Fibroblast of skin of scalp (primary cell): ENCODE results near the gene CTDSPL.

ENCODE experiments used
- DNase-seq: peaks from one replicate; pipeline ENCODE4 v3.0.0-alpha.2; 2013

CTDSPL gene

DNA sequence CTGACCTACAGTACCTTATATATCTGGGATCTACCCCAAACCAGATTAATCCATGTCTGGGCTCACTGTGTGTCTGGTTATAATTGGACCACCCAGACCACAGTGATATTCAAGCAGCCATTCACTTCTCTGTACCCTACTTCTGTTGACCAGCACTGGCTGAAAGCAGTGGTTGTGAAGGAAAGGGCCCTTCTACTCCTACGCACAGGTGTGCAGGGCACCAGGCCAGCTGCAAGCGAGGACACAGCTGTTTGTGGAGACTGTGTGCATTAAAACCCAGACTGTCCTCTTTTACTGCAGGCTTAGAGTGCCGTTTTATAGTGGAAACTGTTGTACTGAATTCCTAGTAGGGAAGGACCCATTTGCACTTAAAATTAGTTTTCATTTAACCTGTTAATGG, 29.5 kb downstream of the CTDSPL start:
- no peak for DNase-seq

DNA sequence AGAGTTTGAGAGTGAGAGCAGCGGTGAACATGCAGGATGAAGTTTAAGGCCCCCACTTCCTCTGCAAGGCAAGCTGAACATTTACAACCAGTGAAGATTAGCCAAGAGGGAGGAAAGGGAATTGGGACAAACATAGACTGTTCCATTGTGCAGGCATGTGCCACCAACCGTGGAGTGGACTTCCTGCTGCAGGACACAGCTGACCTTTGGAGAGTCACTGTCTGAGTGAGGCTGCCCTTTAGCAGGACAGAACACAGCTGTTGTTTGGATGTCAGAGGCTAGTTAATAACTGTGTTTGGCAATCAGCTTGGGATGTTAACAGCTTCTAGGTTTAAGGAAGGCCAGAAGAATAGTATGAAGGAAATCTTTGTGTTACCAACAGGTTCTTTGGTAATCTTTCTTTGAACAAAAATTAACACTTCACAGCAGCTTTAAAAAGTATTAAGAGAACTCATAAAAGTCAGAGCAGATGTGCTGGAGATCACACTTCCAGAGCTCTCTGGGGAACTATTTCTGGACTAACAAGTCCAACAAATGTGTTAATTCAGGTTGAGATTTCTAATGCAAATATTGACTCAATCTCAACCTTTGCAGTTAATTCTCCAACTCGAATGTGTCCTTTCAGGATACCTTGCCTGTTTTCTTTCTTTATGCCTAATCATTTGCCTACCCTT, 31.4 kb downstream of the CTDSPL start:
- DNase-seq = no peak

DNA sequence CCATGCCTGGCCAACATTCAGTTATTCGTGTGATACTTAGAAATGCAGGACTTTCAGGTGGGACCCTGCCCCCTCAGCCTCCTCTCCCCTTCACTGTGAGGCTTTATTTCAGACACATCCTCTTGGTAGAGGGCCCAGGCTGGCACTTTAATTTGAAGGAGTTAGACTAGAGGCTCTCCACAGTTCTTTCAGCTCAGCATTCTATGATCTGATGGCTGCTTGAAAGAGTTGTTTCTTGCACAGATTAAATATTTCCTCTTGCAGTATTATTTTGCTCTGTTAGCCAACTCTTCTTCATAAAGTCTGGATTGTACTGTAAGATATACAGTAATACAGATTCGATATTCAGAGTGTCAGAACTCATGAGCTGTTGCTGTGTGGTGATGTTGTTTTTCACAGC, 35.1 kb downstream of the CTDSPL start:
- no peak for DNase-seq

DNA sequence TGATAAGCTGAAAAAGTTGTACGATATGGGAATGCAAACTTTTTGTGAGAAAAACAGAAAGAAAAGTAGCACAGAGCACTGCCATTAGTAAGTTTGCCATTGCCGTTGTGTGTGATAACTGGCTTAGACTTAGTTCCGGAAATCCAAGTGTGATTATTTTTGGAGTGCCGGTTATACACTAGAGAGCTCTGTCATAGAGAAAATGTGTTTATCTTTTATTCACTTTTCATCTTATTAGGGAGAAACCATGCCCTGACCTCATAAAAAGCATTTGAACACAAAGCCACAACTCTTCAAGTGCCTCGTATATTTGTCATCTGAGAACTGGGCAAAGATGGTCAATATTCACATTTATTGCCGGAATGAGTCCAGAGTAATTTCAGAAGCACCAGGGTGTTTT, 36.1 kb downstream of the CTDSPL start:
- no peak for DNase-seq

DNA sequence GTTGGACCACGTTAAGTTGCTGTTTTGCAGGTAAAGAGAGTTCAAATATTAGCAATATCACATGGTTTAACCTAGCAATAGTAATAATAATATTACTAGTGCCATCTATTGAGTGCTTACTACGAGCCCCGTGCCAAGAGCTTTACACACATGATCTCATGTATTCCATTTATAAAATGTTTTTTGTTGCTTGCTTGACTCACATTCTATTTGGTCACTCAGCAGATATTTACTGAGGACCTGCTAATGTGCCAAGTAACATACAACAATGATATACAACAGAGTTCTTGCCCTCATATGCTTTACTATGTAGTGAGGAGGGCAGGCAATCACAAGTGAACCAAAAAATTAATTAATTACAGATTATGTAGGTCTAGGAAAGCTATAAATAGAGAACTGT, 36.7 kb downstream of the CTDSPL start:
- DNase-seq = no peak

DNA sequence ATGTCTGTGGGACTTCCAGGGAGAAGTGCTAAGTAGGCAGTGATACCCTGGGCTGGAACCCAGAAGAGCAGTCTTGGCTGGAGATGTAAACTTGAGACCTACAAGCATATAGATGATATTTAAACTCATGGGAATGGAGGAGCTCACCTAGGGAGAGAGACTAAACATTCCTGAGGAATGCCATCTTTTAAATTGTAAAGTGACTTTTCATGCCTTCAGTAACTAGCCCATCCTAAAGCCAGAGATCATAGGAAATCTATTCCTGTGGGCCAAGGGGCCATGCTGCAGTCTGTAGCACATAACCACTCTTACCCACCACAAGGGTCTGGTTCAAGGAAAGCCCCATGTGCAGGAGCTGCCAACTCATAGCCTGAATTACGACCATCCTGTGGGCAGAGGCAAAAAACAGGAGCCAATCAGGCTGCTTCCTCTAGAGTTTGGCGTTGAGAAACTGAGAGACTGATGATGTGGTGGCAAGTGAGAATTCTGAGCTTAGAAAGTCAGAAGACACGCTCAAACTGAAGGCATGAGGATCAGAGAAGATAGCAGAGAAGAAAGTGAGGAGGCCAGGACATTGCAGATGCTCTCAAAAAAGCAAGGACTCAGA, 37.5 kb downstream of the CTDSPL start:
- DNase-seq = no peak

DNA sequence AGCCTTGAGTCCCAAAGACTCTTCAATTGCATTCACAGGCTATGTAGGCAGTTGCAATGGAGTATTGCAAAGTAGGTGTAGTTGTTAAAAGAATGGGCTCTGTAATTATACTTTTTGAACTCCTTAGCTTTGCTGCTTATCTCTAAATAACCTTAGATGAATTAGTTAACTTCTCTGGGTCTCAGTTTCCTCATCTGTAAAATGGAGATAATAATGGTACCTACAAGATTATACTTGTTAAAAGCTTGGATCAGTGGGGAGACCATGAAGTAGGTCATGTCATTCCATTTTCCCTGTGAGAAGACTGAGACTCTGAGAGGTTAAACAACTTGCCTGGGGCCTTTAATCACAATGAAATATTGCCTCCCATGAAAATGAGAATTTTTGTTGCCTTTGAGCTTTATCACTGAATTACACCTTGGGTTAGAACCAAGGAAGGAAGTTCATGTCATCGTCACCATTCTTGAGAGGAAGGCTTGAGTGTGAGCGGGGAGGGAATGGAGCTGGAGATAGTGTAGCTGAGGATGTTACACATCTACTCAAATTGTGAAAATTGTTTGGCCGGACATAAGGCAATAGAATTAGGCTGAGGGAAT, 38.1 kb downstream of the CTDSPL start:
- DNase-seq = no peak

DNA sequence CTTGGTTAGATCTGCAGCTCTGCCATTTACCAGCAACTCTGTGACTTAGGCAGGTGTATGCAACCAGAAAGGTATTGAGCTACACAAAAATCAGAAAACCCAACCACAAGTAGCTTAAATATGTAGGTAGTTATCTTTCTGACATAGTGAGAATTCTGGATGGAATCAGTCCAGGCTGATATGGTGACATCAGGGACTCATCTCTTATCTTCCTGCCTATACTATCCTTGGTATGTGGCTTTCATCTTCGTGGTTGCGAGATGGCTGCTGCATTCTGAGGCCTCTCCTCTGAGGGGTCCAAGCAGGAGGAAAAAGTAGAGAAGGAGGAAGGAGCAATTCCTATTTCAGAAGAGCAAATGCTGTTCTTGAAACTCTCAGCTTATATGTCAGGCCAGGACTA, 40.0 kb downstream of the CTDSPL start:
- DNase-seq = no peak

DNA sequence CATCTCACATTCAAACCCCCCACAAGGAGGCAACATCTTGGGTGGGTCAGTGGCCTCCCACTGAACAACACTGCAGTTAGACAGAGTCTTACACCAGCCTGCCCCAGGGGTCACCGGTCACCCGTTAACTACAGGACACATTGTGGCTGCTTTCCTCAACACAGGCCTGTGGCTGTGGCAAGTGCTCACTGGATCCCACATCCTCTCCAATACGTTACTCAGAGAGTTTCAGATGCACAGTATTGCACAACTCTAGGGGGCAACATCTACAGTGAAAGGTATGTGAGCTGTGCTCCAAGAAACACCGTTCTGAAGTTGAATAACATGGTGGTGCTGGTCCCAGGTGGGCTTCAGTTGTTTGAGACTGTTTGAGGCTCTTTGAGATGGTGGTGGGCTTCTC, 41.0 kb downstream of the CTDSPL start:
- DNase-seq = no peak

DNA sequence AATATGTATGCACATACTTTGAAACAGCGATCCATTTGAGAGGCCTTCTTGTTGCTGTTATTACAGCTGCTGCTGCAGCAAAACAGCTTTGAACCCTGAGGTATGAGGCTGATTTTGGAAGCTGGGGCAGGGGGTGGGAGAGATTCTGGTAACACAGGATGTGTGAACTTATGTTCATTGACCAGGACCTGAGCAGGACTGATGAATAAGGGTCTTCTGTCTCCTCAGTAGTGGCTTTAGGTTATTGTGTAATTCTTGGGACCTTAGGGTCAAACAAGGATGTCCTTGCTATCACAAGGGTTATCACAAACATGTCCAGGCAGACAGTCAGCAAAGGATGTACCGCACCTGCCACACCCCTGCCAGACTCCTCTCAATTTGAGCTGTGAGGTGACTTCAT, 41.6 kb downstream of the CTDSPL start:
- DNase-seq = no peak

DNA sequence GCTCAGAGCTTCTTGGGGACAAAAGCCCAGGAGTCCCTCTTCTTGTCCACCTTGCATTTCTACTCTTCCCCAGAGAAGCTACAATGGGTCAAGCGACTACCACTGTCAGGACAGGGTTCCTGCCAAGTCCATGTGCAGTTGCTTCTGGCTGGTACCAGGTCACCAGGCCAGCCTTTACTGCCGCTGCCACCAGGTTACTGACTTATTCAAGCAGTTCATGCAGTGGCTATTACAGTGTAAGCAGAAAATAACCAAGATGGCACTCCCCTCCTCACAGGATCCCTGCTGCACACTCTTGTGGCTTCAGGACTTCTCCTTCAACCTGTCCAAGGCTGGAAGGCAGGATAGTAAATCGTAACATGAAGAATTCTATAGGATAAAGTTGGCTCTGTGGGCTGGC, 42.1 kb downstream of the CTDSPL start:
- DNase-seq = no peak

DNA sequence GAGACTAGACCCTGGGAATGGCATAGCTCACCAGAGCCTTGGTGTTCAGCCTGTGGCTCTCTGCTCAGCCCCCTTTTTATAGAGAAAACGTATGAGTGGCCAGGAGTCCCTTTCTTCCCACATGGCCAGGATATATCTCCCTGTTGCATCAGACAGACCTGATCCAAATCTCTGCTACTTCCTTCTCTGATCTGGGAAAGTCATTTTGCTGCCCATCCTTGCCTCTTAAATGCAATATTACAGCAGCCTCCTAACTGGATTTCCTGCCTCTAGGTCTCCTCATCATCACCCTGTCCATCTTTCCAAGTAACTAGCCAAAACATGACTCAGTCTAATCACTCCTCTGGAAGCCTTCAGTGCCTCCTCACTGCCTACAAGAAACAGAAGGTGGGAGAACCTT, 42.9 kb downstream of the CTDSPL start:
- peak; percentile 40 for DNase-seq

DNA sequence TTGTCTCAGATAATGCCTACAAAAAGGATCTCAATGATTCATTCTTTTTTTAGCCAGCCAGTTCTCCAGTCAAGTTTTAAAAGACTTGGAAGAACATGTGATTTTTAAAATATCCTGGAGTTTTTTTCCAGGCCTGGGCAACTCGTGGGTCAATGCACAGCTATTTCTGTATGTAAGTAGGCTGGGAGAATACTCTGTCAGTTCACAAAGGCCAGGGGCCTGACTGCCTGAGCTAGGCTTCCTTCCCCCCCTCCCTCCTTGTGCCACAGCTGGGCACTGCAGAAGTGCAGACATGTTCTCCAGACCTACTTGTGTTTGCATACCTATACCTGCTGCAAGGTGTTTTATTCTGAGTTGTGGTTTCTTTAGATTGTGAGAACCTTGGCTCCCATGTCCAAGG, 43.7 kb downstream of the CTDSPL start:
- DNase-seq = no peak

DNA sequence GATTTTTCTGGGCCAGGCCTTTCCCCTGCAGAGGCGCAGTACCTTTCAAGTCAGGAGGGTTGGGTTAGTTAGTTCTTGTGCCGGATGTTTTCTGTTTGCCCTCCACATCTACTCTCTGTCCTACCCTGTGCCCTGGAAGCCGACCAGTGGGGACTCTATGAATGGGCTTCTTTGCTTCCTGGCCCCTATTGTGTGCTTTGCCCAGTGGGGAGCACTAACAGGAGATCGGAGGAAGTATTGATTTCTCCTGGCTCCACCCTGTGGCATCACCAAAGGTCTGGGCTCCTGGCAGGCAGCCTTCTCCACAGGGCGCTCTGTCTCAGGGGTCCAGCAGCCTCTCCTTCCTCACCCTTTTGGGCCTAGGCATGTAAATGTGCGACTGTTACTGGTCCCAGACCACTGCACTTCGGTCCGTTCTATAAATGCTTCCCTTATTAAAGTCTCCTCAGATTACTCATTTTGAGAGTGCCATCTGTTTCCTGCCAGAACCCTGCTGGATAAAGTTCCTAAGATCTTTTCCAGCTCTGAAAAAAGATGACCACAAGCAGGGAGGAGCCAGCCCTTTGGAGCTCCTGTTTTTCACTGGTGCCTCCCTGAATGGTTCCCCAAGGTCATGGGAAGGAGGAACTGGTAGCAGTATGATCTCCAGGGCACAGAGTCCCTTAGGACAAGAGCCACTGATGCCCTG, 44.5 kb downstream of the CTDSPL start:
- peak; percentile 68 for DNase-seq

DNA sequence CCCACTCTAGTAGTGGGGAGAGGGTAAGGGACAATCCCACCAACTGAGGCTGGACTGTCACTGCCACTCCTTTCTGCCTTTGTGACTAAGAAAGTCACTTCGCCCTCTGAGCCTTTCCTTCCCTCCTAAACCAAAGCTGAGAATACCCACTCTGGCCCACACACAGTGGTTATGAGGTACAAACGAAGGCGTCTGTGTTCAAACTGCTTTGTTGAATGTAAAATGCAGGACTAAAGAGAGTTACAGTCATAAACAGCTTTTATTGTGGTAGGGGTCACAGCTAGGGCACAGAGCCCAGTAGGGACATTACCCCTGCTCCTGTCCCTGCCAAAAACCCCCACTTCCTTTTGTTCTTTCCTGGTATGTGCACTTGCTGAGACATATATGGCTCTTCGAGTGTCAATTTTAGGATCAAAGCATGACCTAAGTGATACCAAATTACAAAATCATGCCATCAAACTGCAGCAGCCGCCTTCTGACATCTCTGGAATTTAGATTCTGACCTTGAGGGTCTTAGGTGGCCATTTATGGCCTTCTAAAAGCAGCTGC, 45.1 kb downstream of the CTDSPL start:
- DNase-seq = no peak

DNA sequence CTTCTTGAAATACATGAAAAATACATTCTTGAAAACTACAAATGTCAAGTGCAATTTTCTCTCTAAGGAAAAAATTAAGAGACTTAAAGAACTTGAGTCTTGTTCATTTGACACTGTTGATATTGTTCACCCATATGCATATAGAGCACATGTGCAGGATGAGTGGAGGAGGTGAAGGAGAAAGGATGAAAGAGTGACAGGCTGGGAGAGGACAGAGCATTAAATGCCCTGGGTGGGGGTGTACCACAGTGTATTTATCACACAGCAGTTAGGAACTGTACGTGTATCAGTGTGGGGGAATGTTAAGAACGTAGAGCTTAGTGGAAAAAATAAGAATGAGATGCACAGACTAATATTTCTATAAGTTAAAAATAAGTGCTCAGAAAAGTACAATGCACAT, 45.7 kb downstream of the CTDSPL start:
- no peak for DNase-seq

DNA sequence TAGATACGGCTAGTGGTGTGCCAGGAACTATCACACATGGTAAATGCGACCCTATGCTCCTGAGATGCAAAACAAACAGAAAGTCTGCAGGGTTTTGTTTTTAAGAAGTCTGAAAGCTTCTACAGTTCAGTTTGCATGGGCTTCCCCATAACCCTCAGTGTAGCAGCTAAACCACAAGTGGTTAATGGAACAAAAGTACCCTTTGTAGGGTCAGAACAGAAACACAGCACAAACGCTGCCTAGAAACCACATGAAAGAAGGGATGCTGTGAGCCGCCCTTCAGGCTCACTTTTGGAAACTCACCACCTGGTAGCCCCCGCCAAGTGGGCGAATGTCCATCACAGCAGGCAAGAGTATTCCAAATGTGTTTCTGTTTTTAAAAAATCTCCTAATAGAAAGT, 46.2 kb downstream of the CTDSPL start:
- DNase-seq = no peak

DNA sequence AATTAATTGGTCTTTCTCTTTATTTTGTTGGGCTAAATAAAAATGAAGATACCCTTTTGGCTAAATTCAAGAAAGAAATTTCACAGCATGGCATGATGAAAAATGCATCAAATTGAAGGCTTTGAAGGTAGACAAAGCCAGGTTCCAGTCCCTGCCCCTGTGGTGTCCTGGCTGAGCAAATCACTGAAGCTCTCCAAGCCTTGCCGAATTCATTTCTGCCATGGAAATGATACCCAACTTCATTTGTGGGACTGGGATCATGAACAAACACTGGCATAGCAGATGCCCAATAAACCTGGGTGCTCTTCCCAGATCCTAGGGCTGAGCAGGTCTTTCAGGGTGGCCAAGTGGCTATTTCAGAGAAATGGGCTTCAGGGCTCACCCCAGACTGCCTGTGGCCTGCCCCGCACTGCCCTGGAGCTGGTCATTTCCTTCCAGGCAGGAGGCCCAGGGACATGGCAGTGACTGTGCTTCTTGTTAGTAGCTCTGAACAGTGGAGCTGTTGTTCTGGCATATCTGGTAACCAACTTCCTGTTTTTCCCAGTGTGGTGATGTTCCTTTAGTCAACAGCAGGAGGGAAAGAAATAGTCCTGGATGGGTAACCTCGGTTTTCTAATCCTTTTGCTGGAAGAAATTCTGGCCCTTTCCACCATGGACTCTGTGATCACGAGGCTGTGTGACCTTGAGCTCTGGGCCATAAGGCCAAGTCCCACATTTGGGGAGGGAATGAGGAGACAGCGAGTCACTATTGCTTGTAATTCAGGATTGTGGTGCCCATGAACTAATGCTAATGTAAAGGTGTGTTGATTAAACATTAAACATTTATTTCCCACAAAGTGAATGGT, 47.6 kb downstream of the CTDSPL start:
- no peak for DNase-seq

DNA sequence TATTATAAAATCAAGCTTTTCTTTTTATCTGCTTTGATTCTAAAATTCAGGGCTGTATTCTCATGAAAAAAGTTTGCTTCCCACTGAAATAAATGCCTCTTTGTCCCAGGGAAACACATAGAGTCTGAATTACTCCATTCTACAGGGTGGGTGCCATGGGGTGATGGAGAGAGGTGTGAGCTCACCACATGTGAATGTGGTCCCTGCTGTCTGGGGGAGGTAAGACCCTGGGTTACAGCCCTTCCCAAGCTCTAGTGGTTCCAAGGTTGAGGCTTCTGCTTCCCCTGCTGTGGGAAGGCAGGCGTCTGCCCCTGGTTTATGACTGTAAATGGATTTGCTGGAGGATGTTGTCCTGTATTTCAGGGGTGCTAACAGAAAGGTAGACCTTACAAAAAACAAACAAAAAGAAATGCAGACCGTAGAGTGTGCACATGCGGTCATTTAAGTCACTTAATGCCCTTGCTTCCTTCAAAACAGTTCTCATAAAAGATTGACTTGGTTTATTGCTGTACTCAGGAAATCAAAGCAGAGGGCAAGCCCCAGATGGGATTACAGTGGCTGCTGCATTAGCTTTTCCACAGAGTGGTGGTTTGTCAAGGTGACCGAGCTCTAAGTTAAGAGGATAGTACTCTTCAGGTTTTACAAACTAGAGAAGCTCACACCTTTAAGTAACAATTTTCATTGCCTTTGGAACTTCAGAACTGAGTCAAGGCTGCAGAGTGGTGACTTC, 49.2 kb downstream of the CTDSPL start:
- DNase-seq = no peak

DNA sequence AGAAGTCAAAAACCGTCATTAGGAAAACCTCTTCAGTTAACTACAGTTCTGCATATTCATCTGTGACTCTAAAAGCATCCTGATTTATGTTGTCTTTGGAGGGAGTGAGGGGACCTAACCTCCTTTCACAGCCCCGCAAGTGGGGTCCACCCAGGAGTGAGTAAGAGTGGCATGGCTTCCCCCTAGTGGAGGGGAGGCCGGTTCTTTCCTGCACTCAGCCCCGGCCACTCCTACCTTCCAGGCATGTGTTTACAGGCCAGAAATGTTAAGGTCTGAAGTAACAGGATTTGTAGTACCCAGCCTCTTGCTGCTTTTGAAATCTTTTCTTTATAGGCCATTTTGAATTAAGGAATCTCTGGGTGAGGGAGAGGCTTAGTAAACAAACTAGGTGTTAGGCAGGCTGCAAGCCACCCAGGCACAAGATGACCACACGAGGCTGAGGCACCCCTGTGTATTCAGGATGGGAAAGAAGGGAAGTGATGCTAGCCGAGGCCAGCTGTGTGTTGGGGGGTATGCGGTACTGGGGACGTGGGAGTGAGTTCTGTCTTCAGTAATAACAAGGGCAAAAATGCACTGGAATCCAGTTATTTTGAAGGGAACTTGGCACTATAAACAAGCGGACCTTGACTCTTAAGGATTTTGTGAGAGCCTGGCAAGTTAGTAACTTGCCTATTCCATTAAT, 50.5 kb downstream of the CTDSPL start:
- DNase-seq = no peak

DNA sequence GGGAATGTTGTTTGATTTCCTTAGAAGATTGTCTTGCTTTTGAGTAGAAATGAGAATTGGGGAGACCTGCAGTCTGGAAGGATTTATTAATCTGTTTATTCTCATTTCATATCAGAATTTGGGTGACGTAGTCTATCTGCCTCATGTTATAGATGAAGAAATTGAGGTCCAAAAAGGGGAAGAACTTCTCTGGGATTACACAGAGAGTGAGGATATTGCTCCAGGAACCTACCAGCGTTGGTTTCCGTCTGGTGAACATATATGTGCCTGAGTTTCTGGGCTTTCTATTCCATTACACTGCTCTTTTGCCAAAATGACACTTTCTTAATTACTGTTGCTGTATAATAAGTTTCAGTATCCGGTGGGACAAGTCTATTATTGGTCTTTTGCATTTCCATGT, 51.8 kb downstream of the CTDSPL start:
- DNase-seq = no peak
